Pulmonary artery endothelial cell (primary cell): ENCODE results near the gene SEC14L5. TPM values are rescaled to one million over a fixed set of nuclear protein-coding genes. Genes with fewer than 3 reads are reported as not detected.

Experiments used
- DNase-seq: peaks from one replicate; pipeline ENCODE4 v3.0.0-alpha.2; 2011; ENCODE audit warnings: low read depth, low spot score
- total RNA-seq: library from RNA; depleted of rRNA; stranded (reverse); fragments of >200 nt; gene quantifications from 2 replicates; pipeline ENCODE4 v1.2.3, GENCODE V29; 2014

The SEC14L5 gene
- total RNA-seq = under 0.01 TPM in 1 of 2 replicates, not detected in the other

DNA sequence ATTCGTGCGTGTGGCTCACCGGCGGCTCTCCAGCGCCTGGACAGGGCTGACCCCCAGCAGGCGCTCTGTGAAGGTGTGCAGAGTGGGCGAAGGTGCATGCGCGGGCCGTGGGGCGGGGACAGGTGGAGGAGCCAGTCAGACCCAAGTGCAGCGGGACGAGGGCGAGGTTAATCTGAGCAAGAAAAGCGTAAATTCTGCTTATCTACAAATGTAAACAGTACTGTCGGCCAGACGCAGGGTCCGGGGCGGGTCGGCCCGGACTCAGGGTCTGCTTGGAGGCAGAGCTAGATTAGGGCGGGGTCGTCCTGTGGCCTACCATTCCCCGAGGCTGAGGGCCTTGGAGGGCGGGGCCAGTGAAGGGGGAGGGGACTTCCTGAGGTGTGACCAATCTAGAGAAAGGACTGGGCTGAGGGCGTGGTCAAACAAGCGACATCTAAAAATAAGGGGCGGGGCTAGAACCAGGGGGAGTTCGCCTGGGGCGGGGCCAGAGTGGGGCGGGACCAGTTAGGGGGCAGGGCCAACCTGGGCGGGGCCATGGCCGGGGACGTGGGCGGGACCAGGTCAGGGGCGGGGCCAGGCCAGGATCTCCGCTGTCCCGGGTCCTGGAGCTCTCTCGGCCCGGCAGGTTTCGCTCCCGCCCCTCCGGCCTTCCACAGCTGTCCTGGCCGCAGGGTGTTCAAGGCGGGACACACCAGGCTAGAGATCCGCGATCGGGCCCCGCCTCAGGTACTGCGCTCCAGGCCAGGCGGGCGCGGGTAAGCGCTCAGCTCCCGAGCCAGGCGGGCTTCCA, at the start of gene SEC14L5:
Gene SEC14L5, plus strand, starts transcription at position 611 of the 790 bp plus-strand sequence. CDS start 994 bp downstream, outside the sequence.
- peak; percentile 89 for DNase-seq

DNA sequence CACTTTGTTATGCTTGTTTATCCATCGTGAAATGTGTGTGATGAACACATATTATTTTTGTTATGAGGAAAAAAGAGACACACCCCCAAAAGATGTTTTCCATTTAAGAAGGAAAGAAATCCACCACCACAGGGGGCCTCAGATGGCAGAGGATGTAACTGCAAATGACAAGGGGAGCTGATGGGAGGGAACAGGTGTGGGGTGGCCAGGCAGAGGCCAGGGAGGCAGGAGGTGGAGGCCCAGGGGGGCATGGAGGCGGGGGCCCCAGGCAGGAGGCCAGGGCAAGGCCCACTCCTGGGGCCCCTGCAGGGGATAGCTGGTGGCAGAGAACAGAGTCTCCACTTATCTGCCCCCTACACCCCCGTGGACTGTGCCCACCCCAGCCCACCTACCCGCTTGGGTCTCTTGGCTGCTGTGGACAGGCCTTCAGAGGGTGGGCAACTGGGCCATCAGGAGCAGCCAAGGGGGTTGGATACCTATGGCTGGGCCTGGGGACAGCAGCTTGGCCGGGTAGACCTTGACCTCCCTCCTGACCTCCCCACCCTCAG, 49.2 kb upstream of the SEC14L5 start:
- DNase-seq = no peak

DNA sequence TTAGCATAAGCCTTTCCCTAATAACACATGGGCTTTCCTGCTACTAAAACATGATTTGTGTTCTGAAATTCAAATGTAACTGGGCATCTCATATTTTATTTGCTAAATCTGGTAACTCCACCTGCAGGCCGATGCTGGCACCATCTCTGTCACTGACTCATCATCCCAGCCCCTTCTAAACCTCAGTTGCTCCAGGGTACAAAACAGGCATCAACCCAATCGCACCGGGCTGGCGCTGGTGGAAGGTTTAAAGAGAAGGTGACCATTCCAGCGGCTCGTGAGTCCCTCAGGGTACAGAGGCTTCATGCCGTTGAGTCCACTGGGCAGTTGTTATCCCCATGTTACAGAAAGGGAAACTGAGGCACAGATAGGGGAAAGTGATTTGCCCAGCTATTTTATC, 48.3 kb upstream of the SEC14L5 start:
- DNase-seq = no peak

DNA sequence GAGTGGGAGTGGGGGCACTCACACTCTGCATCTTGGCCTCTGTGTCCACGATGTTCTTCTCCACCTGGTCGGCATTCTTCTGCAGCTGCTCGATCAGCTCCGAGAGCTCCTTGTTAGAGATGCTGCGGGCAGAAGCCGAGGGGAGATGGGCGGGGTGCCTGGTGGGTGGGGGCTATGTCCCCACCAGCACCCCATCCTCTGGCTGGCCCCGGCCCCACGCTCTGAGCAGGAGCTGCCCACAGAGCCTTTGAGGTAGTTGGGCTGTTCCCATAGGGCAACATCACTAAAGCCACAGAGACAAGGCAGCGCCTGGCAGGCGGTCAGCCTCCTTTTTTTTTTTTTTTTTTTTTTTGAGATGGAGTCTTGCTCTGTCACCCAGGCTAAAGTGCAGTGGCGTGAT, 47.3 kb upstream of the SEC14L5 start:
- DNase-seq = no peak

DNA sequence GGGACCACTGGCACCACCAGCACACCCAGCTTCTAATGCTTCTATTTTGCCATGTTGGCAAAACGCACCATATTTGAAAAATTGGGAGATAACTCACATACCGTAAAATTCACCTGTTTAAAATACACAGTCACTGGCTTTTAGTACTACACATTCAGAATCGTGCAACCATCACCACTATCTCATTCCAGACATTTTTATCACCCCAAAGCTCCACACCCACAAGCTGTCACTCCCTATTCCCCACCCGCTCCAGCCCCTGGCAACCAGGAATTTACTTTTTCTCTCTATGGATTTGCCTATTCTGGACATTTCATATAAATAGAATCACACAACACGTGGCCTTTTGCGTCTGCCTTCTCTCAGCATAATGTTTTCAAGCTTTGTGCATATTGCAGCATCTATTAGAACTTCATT, 46.2 kb upstream of the SEC14L5 start:
- DNase-seq = no peak

DNA sequence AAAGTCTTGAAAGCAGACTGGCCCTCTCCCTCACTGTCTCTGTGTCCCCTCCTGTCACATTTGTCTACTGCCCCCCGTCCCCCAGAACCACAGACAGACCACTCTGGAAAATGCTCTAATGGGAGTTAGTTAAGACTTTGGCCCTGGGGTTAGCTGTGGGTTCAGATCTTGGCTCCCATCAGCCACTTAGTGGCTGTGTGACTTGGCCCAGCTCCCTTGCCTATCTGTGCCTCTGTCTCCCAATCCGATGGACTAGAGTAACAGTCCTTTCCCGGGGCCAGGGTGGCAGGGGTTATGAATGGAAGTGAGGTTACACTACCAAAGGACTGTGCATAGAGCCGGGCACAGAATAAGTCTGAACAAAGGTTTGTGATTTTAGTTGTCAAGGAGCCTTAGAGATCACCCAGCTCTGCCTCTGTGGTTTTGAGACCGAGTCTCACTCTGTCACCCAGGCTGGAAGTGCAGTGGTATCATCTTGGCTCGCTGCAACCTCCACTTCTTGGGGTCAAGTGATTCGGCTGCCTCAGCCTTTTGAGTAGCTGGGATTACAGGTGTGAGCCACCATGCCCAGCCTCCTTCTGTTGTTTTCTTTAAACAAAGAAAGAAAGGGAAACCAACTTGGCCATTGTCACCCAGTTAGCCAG, 44.9 kb upstream of the SEC14L5 start:
- no peak for DNase-seq

DNA sequence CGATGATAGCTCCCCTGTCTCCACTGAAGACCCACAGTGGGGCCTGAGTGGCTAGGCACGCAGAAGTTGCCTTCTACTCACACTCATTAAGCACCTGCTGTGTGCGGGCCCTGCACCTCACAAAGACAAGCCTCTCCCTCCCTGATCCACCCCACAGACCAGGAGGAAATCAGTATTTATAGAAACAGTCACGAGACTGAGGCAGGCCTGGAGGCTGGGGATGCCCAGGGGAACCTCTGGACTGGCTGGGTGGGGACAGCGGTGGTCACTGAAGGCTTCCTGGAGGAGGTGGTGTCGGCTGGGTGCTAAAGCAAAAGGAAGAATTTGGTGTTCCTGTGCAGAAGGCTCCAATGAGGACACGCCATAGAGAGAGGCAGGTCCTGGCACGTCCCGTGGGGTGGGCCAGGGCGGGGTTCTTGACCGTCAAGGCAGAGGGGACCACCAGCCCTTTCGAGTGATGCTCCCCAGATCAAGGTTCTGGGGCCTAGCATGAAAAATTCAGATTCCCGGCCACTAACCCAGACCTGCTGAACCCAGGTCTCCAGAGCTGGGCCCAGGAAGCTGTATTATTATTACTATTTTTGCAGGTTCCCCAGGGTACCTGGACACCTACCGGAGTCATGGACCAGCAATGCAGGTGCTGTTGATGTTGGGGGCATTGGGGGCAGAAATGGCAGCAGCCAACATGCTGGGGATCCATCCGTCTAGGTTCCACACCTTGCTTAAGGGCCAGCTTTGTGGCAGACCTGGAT, 44.2 kb upstream of the SEC14L5 start:
- DNase-seq = no peak

DNA sequence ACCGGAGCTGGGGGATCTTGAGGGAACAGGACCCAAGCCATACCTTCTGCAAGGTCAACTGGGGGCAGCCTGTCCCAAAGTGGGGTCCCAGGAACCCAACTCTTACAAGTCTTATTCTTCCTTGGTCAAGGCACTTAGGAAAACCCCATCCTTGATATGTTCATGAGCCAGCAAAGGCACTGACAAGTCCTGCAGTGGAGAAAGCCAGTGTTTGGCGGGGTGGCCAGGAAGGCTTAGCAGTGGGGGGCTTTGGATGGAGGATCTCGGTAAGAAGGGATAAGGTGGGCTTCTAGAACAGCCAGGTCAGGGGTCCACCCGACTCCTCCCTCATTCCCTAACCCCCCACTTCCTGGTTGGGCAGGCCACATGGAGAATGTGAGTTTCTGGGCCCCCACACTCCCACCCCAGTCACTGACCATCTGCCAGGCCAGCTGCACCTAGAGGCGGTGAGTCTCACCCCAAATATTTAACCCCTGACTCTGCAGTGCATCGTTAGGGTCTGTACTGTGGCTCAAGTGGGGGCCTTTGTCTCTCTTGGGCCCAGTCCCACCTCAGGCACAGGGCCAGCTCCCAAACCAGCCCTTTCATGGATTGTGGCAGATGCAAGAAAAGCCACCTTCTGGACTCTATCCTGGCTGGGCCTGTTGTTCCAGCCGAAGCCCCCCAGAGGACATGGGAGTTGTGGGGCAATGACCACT, 43.5 kb upstream of the SEC14L5 start:
- DNase-seq = no peak

DNA sequence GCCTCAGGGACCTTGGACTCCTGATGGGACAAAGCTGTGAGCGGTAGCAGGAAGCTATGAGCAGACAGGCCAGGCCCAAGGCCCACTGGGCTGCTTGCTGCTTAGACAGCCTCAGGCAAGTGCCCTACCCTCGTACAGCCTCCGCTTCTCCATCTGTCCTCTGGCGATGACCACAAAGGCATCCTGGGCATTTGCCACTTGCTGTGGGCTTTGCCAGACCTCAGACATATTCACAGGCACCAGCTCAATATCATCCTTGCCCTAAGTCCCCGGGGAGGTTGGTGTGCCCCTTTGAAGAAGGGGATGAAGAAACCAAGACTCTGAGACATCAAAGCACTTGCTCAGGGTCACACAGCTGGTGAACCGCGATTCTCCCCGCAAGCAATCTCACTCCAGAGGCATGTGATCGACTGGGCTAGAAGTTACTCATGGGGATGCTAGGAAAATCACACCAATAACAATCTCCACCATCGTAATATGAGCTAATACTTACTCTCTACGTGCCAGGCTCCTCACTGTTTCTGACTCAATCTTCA, 42.8 kb upstream of the SEC14L5 start:
- no peak for DNase-seq

DNA sequence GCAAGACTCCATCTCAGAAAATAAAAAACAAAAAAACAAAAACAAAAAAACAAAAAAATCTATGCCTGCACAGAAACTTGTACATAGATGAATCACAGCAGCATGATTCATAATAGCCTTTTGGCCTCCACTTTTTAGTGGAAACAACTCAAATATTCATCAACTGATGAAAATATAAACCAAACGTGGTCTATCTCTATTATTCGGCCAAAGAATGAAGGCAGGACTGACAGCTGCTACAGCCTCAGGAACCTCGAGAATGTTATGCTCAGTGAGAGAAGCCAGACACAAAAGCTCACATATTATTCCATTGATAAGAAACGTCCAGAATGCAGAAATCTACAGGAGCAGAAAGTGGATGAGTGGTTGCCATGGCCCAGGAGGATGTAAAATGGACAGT, 41.0 kb upstream of the SEC14L5 start:
- no peak for DNase-seq

DNA sequence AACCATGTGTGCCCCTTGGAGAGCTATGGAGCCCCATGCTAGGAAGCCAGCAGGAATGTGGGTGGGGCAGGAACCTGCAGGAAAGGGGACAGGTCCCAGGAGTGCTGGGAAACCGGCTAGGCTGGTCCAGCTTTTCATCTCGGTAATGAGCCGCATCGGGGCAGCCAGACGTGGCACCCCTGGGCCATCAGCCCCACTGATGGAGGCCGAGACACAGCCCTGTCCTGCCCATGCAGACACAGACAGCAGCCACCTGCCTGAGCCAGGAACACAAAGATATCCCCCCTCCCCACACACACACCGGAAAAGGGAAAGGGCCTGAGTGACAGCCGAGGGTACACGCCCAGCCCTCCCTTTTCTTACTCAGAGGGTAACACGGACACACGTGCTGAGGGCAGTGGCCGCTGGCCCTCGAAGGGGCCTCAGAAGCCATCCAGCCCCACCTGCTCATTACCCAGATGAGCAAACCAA, 39.3 kb upstream of the SEC14L5 start:
- no peak for DNase-seq

DNA sequence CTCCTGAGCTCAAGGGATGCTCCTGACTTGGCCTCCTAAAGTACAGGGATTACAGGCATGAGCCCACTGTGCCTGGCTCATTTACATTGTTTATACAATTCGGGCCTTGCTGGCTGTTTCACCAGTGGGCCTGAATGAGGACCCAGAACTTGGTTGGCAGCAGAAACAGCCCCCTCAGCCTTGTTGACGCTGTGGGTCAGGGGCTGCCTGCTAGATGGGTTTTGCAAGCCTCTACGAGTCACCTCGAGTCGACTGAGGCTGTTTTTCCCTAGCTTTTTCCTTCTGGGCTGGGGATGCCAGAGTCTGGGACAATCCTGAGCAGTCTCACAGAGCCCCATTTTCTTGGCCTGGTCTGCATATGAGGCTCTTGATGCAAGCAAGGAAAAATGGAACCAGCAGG, 37.3 kb upstream of the SEC14L5 start:
- no peak for DNase-seq

DNA sequence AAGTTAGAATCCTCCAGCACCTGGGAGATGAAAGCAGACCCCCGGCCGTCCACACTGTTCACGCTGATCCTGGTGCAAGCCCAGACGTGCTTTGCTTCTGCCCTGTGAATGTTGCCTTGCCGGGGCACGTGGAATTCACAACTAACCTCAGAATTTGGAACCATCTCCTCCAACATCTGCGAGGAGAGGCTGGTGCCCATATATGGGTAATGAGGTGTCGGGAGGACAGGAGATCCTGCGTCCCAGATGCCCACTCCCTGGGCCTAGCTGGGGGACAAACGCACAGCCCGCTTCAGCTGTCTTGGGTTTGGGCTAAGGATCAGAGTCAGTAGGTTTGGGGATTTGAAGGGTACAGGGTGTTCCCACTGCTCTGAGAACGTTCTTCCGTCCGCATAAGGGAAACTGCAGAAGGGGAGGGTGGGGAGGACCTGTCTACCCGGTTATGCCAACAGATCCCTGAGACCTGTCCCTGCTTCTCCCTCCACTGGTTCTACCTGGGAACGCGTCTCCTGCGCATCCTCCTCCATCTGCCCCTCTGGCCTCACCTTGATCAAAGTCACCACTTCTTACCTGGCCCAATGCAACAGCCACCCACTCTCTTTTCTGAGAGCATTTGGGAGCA, 35.3 kb upstream of the SEC14L5 start:
- no peak for DNase-seq

DNA sequence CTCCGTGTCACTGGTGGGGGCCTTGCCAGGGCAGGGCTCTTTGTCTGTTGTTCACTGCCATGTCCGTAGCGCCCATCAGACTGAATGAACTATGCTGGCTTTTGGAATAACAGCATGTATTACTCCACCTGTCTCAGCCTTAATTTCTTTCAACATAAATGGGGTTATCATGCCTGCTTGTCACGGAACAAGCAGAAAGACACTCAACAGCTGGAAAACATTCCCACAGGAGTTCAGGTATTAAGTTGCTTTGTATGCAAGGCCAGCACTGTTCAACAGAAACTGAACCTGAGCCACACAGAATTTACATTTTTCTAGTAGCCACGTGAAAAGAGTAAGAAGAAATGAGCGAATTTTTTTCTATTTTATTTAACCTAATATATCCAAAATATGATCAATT, 34.3 kb upstream of the SEC14L5 start:
- no peak for DNase-seq

DNA sequence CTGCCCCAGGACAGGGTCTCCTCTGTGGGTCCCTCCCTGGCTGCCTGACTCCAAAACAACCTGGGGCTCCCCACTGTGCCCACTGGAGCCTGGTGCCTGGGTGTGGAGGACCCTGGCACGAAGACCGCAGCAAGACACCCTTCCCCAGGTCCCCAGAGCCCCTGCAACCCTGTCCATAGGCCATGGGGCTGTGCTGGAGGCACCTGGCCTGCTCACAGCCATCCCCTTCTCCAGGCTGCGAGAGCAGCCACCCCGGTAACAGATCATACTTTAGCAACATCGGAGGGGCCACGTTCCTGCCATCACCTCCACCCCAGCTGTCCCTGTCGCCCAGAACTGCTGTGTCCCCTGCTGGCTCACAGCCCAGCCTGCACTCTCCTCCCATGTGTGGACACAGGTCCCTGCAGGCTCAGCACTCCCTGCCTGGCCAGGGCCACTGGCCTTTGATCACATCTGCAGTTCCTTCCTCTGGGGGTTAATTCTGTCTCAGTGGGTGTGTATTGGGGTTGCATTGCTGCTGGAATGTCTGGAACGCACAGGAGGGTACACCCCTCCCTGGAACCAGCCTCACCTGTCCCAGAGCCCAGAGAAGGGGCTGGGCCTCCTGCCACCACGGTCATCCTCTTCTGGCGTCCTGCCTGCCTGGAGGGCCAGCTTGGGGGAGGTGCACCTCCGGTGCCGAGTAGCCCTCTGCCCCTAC, 33.4 kb upstream of the SEC14L5 start:
- no peak for DNase-seq

DNA sequence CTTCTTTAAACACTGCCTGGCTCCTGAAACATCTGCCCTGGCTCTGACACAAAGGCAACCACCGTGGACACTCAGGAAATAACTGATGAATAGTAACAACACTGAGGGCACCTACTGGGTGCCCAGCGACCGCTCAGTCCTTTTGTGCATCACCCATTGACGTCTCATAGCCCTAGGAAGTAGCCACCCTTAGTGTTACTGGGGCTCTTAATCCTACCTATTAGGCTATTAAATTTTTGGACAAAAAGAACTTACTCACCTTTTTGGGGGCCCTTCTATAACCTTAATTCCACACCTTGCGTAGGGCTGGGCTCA, 32.9 kb upstream of the SEC14L5 start:
- no peak for DNase-seq

DNA sequence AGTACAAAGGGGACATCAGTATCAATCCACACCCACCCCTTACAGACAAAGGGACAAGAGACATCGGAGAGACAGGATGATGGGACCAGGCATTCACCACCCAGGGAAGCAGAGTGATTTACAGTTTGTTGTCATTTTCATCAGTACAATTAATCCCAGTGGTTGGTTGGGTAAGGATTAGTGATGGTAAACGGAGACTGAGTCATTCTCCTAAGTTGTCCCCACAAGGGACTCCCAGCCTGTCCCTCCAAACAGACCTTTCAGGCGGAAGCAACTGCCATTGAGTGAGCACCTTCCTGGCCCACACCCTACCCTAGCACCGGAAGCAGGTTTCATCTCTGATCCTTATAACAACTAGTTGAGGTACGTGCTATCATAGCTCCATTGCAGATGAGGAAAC, 32.3 kb upstream of the SEC14L5 start:
- DNase-seq = no peak

DNA sequence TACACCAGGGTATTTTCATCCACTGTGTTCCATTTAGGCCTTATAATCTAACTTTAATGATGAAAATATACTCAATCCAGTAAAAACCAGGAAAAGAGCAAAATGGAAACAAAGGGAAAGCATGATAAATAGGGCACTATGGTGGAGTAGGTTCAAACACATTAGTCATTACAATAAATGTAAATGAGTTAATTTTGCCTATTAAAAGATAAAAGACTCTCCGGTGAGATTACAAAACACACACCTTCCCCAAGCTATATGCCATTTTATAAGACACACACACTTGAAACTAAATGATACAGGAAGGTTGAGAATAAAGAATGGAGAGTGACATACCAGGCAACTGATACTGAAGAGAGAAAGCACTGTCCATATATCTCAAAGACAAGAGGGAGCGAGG, 31.2 kb upstream of the SEC14L5 start:
- no peak for DNase-seq

DNA sequence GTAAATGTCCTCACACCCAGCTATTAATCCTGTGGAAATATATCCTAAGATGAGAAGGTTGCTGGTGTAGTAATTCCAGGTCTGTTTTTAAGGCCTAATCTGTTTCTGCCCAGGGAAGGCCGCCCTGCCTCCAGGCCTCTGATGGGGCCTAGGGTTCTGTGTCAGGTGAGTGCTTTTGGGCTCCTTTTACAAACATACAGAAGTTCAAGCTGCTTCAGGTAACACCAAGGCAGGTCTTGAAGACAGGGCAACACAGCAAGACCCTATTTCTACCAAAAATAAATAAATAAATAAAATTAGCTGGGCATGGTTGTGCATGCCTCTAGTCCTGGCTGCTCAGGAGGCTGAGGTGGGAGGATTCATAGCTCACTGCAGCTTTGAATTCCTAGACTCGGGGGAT, 30.5 kb upstream of the SEC14L5 start:
- DNase-seq = no peak

DNA sequence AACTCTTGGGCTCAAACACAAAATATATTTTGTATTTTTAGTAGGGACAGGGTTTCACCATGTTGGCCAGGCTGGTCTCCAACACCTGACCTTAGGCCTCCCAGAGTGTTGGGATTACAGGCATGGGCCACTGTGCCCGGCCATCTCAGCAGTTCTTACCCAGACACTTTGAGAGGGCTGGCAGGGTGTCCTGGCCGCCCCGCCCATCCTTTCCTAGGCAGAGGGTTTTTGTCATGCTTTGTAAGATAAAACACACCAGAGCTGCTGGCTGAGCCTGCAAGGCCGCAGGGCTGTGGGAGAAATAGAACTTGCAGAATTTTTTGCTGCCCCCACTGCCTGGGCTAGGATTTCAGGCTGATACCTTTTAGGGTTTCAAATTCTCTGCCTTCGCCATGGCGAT, 29.9 kb upstream of the SEC14L5 start:
- DNase-seq = no peak
